ENCODE measurements around the gene GRIK3.
"Not testable (repeated sequence)": the region's sequence is repeated elsewhere in the genome, so short reads cannot be mapped to it uniquely, and the experiment has no call there.

GRIK3 gene

GRCh38 chr1:36900128-36900527 lies 134.2 kb downstream of the GRIK3 start:
- no peak for DNase-seq

- not testable (repeated sequence) for DNase-seq
These were observed 136.5 kb downstream of the GRIK3 start for GRCh38 chr1:36897813-36898212.

- DNase-seq: no peak
These were observed 139.5 kb downstream of the GRIK3 start for GRCh38 chr1:36894824-36895223.

GRCh38 chr1:36890776-36891175 lies 143.5 kb downstream of the GRIK3 start:
- DNase-seq: no peak

- no peak for DNase-seq
These were observed 144.7 kb downstream of the GRIK3 start for GRCh38 chr1:36889478-36890226.

- no peak for DNase-seq
These were observed 145.4 kb downstream of the GRIK3 start for GRCh38 chr1:36888811-36889477.

GRCh38 chr1:36885540-36886357 lies 148.6 kb downstream of the GRIK3 start:
- no peak for DNase-seq

- DNase-seq: no peak
These were observed 149.5 kb downstream of the GRIK3 start for GRCh38 chr1:36884801-36885200.

- DNase-seq: no peak
These were observed 150.2 kb downstream of the GRIK3 start for GRCh38 chr1:36884029-36884701.

- no peak for DNase-seq
These were observed 150.9 kb downstream of the GRIK3 start for GRCh38 chr1:36883315-36883949.

- DNase-seq: no peak
These were observed 151.6 kb downstream of the GRIK3 start for GRCh38 chr1:36882536-36883285.

- DNase-seq: no peak
These were observed 152.8 kb downstream of the GRIK3 start for GRCh38 chr1:36881541-36881940.

GRCh38 chr1:36881068-36881405 lies 153.3 kb downstream of the GRIK3 start:
- DNase-seq: no peak

- DNase-seq: no peak
These were observed 153.9 kb downstream of the GRIK3 start for GRCh38 chr1:36880155-36881067.

- no peak for DNase-seq
These were observed 154.7 kb downstream of the GRIK3 start for GRCh38 chr1:36879613-36880012.

GRCh38 chr1:36876990-36877389 lies 157.3 kb downstream of the GRIK3 start:
- no peak for DNase-seq

GRCh38 chr1:36874271-36875060 lies 159.8 kb downstream of the GRIK3 start:
- DNase-seq: no peak

GRCh38 chr1:36872858-36873257 lies 161.5 kb downstream of the GRIK3 start:
- no peak for DNase-seq

GRCh38 chr1:36872126-36872754 lies 162.1 kb downstream of the GRIK3 start:
- no peak for DNase-seq

Data from GF-D8 (cell line).